ENCODE measurements around the gene NAB1.

NAB1 gene

DNA sequence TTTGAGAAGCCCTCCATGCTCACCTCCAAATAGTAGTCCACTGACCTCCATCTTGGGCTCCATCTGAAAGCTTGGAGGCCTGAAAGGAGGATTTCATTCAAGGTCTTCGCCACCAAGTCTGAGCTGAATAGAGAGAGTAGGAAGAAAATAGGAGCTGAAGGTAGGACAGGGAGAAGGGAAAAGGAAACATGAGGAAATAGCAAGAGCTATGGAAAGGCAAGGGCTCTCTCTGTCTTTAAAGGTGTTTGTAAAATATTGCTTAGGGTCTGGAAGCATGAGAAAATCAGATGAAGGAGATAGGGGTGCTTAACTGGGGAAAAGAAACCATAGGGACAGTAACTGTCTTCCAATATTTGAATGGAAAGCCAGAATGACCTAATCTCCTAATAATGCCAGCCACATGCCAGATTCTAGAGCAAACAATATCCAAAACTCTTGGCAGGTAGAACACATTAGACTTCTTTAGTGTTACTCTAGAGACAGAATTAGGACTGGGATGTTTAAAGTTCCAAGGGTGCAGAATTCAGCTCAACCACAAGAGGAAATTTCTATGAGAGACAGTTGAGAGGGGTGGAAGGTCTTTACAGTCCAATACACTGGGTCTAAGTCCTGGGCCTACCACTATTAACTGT, 67.4 kb downstream of the NAB1 start:
- no peak for DNase-seq

DNA sequence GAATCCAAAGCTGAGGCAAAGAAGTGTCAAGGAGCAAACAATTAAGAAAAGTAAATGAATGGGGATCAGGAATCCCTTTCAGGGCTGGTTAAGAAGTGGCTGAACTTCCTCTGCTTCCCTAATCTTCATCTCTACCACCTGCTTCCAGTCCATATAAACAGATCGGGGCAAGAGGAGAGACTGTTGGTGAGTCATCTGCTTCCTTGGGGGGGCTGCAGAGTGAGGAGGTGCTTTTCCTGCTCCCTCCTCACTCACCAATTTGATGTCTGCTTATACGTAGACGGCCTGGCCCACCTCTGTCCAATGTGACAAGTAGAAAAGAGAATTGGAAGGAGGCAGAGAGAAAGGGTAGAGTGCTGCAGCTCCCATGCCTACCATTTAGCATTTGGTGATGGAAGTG, 68.4 kb downstream of the NAB1 start:
- DNase-seq = no peak

GRCh38 chr2:190717764-190718651, 69.1 kb downstream of the NAB1 start:
- DNase-seq = peak; percentile 71

- no peak for DNase-seq
These were observed 70.0 kb downstream of the NAB1 start for GRCh38 chr2:190718652-190719526.

GRCh38 chr2:190720276-190720675, 71.4 kb downstream of the NAB1 start:
- DNase-seq = no peak

GRCh38 chr2:190720691-190721090, 71.8 kb downstream of the NAB1 start:
- no peak for DNase-seq

DNA sequence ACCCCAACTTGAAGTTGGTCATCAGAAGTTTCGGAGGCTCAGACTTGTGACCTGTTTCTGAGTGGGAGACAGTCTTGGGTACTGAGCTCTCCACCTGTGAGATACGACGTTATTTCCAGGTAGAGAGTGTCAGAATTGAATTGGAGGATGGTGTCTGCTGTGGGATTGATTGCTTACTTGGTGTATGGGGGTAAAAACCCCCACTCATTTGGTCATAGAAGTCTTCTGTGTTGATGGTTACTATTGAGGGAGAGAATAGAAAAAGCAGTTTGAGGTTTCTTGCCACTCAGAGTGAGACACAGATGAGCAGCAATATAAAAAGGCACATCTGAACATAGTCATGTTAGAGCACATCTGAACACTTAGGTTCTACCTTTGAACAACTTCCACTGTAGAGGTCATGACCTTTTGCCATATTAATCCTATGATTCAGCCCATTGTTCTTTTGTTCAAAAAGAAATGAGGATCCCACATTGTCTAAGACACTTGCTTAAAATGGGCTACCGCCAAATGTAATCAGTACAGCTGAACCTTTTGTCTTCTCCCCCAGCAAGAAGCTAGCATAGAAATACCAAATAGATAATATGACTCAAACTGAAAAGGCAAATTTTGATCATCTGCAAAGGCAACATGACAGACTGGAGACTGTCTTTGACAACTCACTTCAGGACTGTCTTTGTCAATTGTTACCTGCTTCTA, 73.3 kb downstream of the NAB1 start:
- no peak for DNase-seq

- no peak for DNase-seq
These were observed 74.0 kb downstream of the NAB1 start for GRCh38 chr2:190722835-190723234.

GRCh38 chr2:190723397-190724090, 74.7 kb downstream of the NAB1 start:
- no peak for DNase-seq

- DNase-seq = no peak
These were observed 77.4 kb downstream of the NAB1 start for GRCh38 chr2:190726255-190726654.

DNA sequence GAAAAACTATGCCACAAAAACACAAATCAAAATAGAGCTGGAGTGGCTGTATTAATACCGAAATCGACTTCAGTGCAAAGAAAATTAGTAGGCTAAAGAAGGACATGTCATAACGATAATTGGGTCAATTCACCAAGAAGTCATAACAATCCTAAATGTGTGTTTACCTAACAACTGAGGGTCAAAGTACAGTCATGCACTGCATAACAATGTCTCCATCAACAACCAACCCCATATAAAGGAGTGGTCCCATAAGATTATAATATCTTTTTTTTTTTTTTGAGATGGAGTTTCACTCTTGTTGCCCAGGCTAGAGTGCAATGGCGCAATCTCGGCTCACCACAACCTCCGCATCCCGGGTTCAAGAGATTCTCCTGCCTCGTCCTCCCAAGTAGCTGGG, 87.5 kb downstream of the NAB1 start:
- no peak for DNase-seq

DNA sequence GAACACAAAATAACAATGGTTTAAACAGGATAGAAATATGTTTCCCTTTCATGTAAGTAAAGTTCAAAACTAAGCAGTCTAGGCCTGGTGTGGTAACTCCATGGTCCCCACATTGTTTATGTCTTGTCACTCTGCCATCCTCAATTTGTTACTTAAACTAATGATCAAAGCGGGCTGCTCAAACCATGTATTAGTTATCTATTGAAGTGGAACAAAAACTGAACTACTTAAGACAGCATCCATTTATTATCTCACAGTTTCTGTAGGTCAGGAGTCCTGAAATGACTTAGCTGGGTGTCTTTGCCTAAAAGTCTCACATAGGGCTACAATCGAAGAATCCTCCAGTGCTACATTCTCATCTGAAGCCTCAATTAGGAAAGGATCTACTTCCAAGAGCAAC, 91.6 kb downstream of the NAB1 start:
- no peak for DNase-seq
